Measurements from ENCODE around the gene TBX10.
"Not testable (repeated sequence)": the region's sequence is repeated elsewhere in the genome, so short reads cannot be mapped to it uniquely, and the experiment has no call there.

The TBX10 gene

DNA sequence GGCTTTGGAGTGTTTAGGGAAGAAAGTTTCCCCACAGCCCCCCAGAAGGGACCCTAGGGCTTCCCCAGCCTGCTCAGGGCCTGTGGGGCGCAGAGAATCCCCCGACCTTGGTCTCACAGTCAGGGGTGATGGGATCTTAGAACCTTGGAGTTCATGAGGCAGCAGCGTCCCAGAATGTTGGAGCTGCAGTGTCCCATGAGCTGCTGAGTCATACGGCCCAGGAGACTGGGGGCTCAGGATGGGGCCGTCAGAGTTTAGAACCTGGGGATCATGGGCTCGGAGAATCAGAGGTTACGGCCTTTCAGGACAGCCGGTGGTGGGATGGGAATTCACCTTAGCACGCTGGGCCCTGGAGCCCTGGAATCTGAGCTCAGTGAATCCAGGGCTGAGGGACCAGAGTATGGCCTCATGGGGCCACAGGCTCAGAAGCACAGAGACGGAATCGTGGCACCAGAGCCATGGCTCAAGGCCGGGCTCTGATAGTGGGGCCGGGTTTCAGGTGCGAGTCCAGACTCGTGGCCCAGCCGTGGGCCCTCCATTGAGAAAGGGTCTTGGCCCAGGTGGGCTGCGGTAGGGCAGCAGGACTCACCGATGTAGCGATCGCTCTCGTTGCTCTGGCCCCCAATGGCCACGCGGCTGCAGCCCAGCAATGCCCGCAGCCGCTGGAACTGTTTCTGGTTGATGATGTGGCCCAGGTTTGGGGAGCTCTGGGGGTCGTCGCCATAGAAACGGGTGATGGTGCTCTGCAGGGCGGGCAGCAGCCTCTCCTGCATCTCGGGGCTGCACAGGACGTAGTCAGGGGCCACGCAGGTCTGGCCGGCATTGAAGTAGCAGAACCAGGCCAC lies 25.4 kb upstream of the TBX10 start:
- no peak for DNase-seq (ENCODE audit: low read depth in 2 of 2, low spot score in 1 of 2)

DNA sequence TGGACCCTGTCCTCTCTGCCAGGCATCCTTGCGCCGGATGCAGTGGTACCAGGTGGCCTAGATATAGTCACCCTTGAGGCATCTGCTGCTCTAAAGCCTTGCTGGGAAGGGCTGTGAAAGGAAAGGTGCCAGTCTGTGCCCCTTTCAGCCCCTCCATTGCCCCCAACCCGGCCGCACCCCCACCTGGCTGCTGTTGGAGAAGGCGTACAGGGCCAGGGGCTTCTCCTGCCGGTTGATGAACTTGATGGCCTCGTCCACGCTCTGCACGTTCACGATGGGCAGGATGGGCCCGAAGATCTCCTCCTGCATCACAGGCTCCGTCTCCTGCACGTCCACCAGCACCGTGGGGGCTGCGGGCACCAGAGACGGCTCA lies 24.6 kb upstream of the TBX10 start:
- no peak for DNase-seq (ENCODE audit: low read depth in 2 of 2, low spot score in 1 of 2)

DNA sequence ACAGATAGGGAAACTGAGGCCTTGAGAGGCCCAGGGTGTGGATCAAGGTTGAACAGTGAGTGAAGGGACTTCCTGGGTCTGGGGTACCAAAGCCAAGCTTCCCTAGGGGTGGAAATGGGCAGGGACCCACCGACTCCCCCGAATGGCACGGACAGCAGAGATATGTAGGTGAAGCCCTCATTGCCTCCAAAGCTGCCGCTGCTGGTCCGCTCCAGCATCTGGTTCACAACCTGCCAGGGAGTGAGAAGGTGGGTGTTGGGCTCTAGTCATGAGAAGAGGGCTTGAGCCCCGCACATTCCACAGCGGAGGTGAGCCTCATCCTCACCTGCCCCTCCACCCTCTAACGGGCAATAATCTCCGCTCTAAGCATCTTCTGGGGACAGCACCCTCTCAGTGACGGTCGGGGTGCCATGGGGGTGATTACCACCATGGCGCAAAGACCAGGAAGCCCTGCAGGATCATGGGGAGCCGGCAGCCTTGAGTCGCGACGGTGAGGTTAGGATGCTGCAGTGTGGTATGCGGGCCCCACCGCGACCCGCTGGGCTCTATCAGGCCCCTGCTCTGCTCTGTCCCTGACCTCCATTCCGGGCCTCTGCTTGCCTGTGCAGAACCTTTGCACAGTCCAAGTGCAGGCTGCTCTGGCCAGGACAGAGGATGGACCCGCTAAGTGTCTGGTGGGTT lies 24.1 kb upstream of the TBX10 start:
- no peak for DNase-seq (ENCODE audit: low read depth in 2 of 2, low spot score in 1 of 2)

DNA sequence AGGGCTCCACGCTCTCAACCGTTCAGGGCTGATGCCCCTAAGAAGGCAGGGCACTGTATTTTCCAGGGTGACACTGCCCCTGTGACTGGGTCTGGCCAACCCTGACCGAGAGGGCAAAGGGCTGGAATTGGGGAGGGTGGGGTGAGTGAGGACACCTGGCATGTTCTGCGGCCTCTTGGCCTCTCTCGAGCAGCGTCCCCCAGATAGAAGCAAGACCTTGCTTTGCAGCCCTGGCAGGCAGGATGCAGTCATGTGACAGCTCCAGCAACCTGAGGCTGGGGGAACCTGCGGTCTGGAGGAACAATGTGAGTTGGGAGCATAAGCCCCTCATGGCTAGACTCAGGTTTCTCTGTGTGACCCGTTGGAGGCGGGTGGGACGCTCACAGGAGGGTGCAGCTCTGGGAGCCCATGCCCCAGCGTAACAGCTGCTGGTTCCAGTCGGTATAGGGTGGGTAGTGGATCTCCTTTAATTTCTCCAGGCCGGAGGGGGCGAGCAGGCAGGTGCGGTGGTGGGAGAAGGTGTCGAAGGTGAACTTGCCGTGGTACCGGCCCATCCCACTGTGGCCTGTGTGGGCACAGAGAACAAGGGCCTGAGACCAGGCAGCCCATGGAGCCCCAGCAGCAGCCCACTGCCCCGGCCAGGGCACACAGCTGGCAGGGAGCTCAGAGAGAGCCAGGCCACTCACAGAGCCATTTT lies 23.4 kb upstream of the TBX10 start:
- DNase-seq (ENCODE audit: low read depth in 2 of 2, low spot score in 1 of 2) = no peak

DNA sequence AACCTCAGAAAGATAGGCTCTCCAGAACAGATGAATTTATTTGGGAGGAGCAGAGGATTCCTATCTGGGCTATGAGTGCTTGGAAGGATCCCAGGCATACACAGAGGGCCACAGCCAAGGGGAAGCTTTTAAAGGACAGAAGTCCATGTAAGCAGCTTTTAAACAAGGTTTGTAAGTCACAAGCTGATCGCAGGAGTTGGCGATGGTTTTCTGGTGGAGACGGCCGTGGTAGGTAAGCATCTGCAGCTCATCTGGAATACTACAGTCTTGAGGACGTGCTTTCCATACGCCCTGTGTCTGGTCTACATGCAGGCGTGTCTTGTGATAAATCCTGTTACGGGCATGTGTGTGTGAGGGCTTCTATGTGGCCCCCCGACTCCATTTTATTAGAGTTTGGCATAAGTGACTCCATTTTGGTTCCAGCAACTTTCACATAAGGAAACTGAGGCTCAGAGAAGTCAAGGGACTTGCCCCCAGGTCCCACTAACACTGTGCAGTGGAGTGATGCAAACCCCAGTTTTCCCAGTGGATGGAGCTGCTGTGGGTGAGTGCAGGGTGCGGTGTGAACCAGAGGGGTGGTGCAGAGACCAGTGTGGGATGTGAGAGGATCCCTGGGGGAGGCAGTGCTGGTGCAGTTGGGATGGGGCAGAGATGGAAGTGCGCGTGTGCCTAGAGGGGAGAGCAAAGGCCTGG lies 22.7 kb upstream of the TBX10 start:
- no peak for DNase-seq (ENCODE audit: low read depth in 2 of 2, low spot score in 1 of 2)

DNA sequence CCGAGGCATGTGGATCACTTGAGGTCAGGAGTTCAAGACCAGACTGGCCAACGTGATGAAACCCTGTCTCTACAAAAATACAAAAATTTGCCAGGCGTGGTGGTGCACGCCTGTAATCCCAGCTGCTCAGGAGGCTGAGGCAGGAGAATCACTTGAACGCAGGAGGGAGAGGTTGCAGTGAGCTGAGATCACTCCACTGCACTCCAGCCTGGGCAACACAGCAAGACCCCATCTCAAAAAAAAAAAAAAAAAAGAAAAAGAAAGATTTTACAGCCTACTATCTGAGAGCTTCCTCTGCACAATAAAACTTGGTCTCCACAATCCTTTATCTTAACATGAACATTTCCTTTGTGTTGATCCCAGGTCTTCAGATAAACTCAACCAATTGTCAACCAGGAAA lies 21.2 kb upstream of the TBX10 start:
- not testable (repeated sequence) for DNase-seq (ENCODE audit: low read depth in 2 of 2, low spot score in 1 of 2)

DNA sequence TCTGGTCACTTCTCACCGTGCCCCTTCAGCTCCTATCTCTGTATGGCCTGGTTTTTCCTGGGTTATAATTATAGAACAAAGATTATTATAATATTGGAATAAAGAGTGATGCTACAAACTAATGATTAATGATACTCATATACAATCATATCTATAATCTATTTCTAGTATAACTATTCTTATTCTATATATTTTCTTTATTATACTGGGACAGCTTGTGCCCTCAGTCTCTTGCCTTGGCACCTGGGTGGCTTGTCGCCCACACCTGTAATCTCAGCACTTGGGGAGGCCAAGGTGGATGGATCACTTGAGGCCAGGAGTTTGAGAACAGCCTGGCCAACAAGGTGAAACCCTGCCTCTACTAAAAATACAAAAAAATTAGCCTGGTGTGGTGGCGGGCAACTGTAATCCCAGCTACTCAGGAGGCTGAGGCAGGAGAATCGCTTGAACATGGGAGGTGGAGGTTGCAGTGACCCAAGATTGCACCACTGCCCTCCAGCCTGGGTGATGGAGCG lies 20.1 kb upstream of the TBX10 start:
- not testable (repeated sequence) for DNase-seq (ENCODE audit: low read depth in 2 of 2, low spot score in 1 of 2)

DNA sequence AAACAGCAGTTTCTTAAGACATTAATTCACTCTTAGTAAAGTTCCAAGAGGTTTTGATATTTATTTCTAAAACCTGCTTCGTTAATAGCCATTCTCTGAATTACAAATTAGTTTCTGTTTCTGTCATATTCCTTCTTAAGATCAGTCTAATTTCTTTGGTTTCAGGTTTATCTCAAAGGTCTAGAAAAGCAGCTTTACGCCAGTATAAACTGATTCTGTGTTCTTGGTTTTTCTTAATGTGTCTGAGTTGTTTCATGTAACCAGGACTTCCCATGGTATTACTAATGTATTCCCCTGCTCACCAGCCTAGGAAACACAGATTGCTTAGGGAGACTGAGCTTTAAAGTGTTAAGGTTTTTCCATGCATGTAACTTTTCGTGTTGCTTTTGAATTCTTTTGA lies 17.7 kb upstream of the TBX10 start:
- no peak for DNase-seq (ENCODE audit: low read depth in 2 of 2, low spot score in 1 of 2)

DNA sequence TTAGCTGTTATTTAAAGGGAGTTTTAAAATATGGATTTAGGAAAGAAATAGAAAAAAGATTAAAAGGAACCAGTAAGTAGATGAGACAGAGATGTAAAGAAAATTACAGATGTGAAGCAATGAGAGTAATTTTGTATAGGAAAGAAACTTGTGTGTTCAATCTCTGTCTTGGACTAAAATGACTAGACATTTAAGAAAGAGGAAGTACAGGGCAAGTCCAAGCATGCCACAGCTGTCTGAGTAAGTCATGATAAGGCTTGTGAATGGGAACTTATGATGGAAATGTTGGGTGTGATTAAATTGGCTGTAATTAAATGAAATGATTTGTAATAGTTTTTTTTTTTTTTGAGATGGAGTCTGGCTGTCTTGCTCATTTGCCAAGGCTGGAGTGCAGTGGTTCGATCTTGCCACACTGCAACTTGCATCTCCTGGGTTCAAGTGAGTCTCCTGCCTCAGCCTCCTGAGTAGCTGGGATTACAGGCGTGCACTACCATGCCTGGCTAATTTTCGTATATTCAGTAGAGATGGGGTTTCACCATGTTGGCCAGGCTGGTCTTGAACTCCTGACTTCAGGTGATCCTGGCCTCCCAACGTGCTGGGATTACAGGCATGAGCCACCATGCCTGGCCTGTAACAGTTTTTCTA lies 16.8 kb upstream of the TBX10 start:
- no peak for DNase-seq (ENCODE audit: low read depth in 2 of 2, low spot score in 1 of 2)

DNA sequence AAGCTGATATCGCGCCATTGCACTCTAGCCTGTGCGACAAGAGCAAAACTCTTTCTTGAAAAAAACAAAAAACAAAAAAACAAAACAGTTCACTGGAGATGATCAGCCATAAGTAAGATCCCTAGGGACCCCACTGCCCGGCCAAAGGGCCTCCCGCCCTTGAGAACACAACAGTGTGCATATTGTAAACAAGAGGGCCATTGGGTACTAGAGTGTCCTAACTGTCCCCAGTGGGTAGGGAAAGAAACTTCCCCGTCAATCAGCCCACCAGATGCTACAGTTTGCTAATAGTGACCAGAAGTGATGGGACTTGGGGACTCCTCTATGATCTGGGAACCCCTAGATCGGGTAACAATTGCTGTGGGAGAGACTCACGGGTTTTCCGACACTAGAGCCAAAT lies 14.7 kb upstream of the TBX10 start:
- DNase-seq (ENCODE audit: low read depth in 2 of 2, low spot score in 1 of 2) = no peak

DNA sequence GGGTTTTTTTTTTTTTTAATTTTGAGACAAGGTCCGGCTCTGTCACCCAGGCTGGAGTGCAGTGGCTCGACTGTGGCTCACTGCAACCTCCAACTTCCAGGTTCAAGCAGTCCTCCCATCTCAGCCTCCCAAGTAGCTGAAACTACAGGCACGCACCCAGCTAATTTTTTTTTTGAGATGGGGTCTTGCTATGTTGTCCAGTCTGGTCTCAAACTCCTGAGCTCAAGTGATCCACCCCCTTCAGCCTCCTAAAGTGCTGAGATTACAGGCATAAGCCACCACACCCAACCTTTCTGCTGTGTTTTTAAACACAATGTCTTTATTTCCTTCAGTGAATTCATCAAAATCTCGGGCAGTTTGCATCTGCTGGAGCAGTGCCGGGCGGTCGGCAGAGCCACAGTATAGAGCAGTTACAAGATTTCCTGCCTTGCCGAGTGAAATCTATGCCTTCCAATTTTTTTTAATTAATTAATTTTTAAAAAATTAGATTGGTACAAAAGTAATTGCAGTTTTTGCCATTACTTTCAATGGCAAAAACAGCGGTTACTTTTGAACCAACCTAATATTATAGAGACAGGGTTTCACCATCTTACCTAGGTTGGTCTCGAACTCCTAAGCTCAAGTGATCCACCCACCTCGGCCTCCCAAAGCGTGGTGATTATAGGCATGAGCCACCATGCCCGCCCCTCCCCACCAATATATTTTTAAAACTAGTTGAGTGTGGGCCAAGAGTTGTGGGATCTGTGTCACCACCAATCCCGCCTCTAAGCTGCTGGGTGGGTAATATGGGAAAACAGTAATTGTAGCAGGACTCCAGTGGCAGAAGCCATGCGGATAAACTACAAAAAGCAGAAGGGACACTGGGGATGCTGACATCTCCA lies 13.6 kb upstream of the TBX10 start:
- no peak for DNase-seq (ENCODE audit: low read depth in 2 of 2, low spot score in 1 of 2)

DNA sequence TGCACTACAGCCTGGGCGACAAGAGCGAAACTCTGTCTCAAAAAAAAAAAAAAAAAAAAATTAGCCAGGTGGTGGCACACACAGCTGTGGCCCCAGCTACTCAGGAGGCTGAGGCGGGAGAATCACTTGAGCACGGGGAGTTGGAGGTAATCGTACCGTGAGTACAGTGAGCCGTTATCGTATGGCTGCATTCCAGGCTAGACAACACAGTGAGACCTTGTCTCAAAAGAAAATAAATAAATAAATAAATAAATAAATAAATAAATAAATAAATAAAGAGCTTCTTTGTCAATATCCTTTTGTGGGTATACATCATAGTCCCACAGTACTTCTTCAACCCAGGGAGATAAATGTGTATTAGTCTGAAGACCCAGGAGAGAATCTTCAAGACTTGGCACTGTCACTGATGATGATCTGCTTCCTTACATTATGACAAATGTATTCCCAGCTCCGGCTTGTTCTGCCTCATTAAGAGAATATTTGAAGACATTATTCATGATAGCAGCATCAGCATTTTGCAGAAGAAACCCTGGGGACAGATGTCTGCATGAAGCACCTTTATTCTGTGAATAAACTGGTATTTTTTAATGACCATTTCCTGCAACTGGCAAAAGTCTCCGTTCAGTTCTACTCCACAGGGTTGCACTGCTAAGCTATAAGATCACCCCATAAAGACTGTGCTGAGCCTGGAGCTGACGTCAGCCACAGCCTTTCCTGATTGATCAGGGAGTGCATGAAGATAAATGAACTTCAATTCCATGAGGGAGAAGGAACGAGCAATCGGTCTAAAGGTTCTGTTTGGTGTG lies 12.6 kb upstream of the TBX10 start:
- DNase-seq (ENCODE audit: low read depth in 2 of 2, low spot score in 1 of 2) = no peak

DNA sequence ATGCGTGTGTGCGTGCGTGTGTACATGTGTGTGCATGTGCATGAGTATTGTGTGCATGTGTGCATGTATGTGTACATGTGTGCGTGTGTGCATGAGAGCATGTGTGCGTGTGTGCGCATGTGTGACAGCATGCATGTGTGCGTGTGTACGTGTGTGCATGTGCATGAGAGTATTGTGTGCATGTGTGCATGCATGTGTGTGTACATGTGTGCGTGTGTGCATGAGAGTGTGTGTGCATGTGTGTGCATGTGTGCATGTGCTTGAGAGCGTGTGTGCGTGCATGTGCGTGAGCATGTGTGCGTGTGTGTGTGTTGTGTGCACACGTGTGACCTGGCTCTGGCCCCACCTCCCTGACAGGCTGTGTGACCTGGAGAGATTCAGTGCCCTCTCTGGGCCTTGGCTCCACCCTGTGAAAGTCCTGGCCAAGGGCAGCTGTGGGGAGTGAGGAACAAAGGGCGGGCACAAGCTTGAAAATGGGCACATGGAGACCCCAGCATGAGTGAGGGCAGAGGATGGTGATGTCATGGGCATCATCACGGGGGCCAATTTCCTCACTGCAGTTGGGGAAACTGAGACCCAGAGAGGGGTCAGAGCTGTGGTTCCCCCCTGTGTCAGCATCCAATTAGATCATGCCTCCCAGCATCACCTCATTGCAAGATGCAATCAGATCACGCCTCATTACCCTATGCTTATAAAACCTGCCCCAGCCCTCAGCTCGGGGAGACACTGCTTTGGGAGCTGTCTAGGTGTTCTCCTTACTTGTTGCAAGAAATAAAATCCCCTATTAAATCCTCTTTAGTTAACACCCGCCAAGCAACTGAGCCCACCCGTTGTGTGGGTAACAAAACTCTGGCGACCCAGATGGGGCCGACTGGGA lies 10.3 kb upstream of the TBX10 start:
- no peak for DNase-seq (ENCODE audit: low read depth in 2 of 2, low spot score in 1 of 2)

DNA sequence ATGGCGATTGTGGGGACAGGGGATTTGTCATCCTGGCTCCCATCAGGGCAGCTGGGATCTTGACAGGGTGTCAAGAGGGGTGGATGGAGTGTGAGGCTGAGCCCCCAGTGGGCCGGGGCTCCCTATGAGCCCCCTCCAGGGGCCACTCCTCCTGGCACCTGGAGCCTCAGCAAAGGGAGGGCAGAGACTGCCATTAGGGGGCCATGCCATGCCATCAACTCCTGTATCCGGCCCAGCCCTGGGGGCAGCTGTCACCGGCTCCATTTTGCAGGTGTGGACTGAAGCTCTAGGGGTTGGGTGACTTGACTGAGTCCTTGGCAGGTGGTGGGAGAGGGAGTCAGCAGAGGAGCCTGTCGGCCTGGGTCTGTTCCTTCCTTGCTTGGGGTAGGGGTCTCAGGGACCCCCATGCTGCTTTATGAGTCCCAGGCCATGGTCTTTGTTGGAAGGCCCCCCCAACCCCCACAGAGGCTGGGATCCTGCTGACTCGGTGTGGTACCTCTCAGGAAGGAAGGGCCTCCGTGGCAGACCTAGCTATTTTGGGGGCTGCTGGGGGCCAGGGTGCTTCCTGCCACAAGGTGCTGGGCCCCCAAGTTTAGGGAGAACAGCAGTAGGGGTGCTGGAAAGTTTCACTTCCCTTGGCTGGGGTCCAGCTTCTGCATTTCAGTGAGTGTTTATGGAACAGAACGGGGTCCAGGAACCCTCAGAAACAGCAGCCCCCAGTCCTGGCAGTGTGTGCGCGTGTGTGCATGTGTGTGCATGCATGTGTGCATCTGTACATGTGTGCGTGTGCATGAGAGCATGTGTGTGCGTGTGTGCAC lies 9.4 kb upstream of the TBX10 start:
- DNase-seq (ENCODE audit: low read depth in 2 of 2, low spot score in 1 of 2) = no peak

DNA sequence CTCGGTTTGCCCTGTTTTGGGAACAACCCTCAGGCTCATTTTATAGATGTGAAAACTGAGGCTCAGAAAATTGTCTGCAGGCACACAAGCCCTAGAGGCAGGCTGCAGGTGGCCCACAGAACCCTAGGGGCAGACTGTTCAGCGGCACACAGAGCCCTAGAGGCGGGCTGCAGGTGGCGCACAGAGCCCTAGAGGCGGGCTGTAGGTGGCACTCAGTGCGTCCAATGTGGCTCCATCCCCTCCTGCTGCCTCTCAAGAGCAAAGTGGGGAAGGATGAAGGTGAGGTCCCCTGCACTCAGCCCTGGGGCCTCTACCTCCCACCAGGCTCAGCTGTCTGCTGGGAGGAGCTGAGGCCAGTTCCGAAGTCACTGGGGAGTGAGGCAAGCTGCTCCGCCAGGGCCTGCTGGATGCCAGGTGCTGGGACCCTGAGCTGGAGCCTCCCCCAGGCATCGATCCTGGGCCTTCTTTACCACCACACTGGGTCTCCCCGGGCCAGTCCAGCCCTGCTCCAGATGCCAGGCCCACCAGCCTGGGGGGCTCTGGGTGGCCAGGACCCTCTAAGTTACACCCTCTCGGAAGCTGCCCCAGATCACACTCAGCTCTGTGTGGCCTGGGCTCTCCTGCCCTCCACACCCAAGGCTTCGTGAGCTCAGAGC lies 8.7 kb upstream of the TBX10 start:
- DNase-seq (ENCODE audit: low read depth in 2 of 2, low spot score in 1 of 2) = no peak

DNA sequence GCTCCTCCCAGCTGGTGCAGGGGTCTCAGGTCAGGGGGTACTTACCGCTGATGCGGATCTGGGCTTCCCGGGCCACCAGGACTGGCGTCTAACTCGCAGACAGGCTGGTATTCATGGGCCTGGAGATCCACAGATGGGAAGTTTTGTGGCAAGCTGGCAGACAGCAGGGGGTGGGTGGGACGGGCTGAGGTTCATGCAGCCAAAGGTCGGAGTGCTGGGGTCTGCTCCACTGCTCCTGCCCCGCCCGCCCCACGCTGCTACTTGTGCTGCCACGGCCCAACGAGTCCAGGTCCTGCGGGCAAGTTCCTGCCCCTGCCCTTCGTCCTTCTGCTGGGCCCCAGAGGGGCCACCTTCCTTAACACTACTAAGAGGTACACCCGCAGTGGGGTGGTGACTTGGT lies 7.9 kb upstream of the TBX10 start:
- DNase-seq (ENCODE audit: low read depth in 2 of 2, low spot score in 1 of 2) = no peak
